Vagina (tissue), 2 donors: Measurements from ENCODE around the gene SERPINH1. TPM values are rescaled to one million over a fixed set of nuclear protein-coding genes. Genes with fewer than 3 reads are reported as not detected.

ENCODE experiments used
- DNase-seq, 2 donors: peaks; one replicate each; pipeline ENCODE4 v3.0.0-alpha.2; 2017; ENCODE audit errors: extremely low spot score in 2 of 2
- H3K27ac ChIP-seq: fragments of 200-600 bp; sonication (generic); one replicate; pipeline ENCODE4 v1.5.1; 2019
- H3K27me3 ChIP-seq: fragments of 200-600 bp; sonication (generic); one replicate; pipeline ENCODE4 v1.5.1; 2019
- H3K36me3 ChIP-seq, 2 donors: fragments of 200-600 bp; sonication (generic); one replicate each; pipeline ENCODE4 v1.5.1; 2017 to 2019
- H3K4me1 ChIP-seq: fragments of 200-600 bp; sonication (generic); one replicate; pipeline ENCODE4 v1.5.1; 2019
- H3K4me3 ChIP-seq, 2 donors: fragments of 200-600 bp; sonication (generic); 1 replicate in 1 of 2; 2 replicates in 1 of 2; pipeline ENCODE4 v1.5.1; 2016 to 2019
- H3K9me3 ChIP-seq: fragments of 200-600 bp; sonication (generic); one replicate; pipeline ENCODE4 v1.5.1; 2019
- POLR2A ChIP-seq, 2 donors: fragments of 450-650 bp; IDR thresholded peaks; one replicate each; pipeline ENCODE4 v1.6.1; 2017; ENCODE audit warnings: antibody characterized with exemption in 2 of 2, mild to moderate bottlenecking in 2 of 2, moderate library complexity in 2 of 2
- POLR2AphosphoS5 ChIP-seq, 2 donors: sonication (generic); formaldehyde crosslinking; IDR thresholded peaks; one replicate each; pipeline ENCODE4 v1.9.0; 2017; ENCODE audit warnings: antibody characterized with exemption in 2 of 2, mild to moderate bottlenecking in 2 of 2, low read depth in 1 of 2; ENCODE audit not compliant: insufficient read depth in 1 of 2
- intact Hi-C: fragments of 100-400 bp; cut with DNase I; formaldehyde crosslinking; loops from one replicate; pipeline ENCODE4 v1.15.1; 2023
- total RNA-seq: library from RNA; depleted of rRNA; stranded (reverse); fragments of >200 nt; gene quantifications from one replicate; pipeline ENCODE4 v1.2.3, GENCODE V29; 2016
- TF ChIP-seq, protein P1 (sequence below), 3 experiments: fragments of 450-650 bp in 2 of 3; fragments of 200-600 bp in 1 of 3; sonication (generic) in 1 of 3; IDR thresholded peaks; one replicate each; pipeline ENCODE4 v1.5.1; 2017 to 2019; ENCODE audit warnings: antibody characterized with exemption in 3 of 3, mild to moderate bottlenecking in 2 of 3, moderate library complexity in 2 of 3

The SERPINH1 gene
- total RNA-seq, 1 donor from 2014 or later = 257 TPM

DNA sequence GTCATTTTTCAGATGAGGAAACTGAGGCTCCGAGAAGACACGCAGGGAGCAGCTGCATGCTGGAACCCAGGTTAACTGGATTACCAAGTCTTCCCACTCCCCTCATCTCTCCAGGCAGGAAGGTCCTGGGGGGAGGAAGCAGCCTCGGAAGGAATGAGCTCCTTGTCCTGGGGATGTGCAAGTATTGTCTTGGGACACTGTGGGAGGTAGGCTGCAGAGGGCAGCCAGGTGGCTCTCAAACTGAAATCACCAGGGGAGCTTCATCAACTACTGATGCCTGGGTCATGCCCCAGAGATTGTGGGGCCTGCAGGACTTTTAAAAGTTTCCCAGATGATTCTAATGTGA, 43.9 kb upstream of the SERPINH1 start:
- TF ChIP-seq POLR2A (IDR thresholded peaks at IDR 0.05) (no peak), POLR2AphosphoS5 (IDR thresholded peaks at IDR 0.05; ENCODE audit: insufficient read depth in 1 of 2, low read depth in 1 of 2) (no peak)
- TF ChIP-seq, protein P1, sequence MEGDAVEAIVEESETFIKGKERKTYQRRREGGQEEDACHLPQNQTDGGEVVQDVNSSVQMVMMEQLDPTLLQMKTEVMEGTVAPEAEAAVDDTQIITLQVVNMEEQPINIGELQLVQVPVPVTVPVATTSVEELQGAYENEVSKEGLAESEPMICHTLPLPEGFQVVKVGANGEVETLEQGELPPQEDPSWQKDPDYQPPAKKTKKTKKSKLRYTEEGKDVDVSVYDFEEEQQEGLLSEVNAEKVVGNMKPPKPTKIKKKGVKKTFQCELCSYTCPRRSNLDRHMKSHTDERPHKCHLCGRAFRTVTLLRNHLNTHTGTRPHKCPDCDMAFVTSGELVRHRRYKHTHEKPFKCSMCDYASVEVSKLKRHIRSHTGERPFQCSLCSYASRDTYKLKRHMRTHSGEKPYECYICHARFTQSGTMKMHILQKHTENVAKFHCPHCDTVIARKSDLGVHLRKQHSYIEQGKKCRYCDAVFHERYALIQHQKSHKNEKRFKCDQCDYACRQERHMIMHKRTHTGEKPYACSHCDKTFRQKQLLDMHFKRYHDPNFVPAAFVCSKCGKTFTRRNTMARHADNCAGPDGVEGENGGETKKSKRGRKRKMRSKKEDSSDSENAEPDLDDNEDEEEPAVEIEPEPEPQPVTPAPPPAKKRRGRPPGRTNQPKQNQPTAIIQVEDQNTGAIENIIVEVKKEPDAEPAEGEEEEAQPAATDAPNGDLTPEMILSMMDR (IDR thresholded peaks at IDR 0.05) = no peak
- Histone ChIP-seq H3K27me3 (no peaks in the 10 kb centered on the region), H3K36me3 (no peaks in the 10 kb centered on the region), H3K4me3 (no peak overlapping the region), H3K4me1 (peaks cover 3% of the 10 kb centered on the region), H3K27ac (no peak overlapping the region), H3K9me3 (no peaks in the 10 kb centered on the region)
- intact Hi-C loops = no loop called here
- no peak for DNase-seq

DNA sequence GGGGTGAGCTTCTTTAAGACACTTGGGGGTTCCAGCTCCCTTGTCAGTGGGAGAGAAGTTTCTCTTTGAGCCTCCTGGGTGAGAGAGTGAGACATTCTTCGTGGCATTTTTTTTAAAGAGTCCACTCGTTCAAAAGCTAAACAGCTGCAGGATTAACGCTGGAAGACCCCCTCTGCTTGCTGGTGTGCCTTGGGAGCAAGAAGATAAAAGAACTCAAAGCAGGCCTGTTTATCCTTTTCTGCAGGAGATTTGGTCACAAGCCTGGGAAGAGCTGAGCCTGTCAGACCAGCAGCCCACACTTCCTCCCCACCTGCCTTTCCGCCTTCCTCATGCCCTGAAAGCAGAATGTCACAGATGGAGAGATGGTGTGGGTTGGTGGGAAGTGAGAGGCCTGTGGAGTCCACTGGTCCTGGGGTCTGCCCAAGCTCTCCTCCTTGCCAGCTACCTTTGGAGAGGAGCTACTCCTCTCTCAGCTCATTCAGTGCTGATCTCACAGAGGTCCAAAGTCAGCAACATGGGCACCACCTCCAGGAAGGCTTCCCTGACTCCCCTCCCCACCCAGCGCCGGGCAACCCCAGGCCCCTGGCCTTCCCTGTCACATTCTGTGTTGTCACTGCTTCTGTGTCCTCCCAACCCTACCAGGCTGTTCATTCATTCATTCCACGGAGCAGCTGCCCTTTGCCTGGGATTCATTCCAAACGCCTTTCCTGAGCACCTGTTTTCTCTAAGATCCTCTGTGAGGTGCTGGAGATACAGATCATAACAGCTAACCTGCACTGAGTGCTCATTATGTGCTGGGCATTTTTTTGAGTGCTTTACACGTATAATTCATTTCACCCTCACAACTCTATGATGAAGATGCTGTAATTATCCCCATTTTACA, 43.0 kb upstream of the SERPINH1 start:
- Histone ChIP-seq H3K4me1 (peaks cover 11% of the 10 kb centered on the region), H3K36me3 (no peaks in the 10 kb centered on the region), H3K27me3 (no peaks in the 10 kb centered on the region), H3K27ac (no peak overlapping the region), H3K9me3 (no peaks in the 10 kb centered on the region), H3K4me3 (no peak overlapping the region)
- no peak for DNase-seq
- TF ChIP-seq POLR2AphosphoS5 (IDR thresholded peaks at IDR 0.05; ENCODE audit: insufficient read depth in 1 of 2, low read depth in 1 of 2) (no peak), POLR2A (IDR thresholded peaks at IDR 0.05) (no peak)
- TF ChIP-seq, protein P1 (IDR thresholded peaks at IDR 0.05) = no peak
- intact Hi-C loops = no loop called here

DNA sequence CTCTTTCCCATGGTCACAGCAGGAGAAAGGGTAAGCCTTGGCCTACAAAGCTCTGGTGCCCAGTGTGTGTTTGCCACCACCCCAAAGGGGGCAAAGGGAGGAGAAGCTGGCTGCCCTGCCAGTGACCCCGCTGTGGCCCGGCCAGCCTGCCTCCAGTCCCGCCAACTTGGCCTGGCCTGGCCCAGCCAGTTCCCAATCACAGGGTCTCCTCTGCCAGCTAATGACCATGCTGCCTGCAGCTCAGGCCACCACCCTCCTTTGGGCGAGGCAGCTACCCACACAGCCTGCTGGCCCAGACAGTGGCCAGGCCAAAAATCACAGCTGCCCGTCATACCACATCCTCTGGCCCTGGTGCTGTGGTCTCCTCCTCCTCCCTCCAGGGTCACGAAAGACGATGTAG, 41.4 kb upstream of the SERPINH1 start:
- Histone ChIP-seq H3K4me3 (no peak overlapping the region), H3K36me3 (no peaks in the 10 kb centered on the region), H3K9me3 (no peaks in the 10 kb centered on the region), H3K27ac (no peak overlapping the region), H3K4me1 (peaks cover 23% of the 10 kb centered on the region), H3K27me3 (no peaks in the 10 kb centered on the region)
- no peak for DNase-seq
- TF ChIP-seq POLR2AphosphoS5 (IDR thresholded peaks at IDR 0.05; ENCODE audit: insufficient read depth in 1 of 2, low read depth in 1 of 2) = no peak
- no peak for TF ChIP-seq POLR2A (IDR thresholded peaks at IDR 0.05)
- intact Hi-C loops = loop anchor here (10.0 kb wide), 1 partner anchor 236 kb away; no protein-coding TSS in a partner anchor

DNA sequence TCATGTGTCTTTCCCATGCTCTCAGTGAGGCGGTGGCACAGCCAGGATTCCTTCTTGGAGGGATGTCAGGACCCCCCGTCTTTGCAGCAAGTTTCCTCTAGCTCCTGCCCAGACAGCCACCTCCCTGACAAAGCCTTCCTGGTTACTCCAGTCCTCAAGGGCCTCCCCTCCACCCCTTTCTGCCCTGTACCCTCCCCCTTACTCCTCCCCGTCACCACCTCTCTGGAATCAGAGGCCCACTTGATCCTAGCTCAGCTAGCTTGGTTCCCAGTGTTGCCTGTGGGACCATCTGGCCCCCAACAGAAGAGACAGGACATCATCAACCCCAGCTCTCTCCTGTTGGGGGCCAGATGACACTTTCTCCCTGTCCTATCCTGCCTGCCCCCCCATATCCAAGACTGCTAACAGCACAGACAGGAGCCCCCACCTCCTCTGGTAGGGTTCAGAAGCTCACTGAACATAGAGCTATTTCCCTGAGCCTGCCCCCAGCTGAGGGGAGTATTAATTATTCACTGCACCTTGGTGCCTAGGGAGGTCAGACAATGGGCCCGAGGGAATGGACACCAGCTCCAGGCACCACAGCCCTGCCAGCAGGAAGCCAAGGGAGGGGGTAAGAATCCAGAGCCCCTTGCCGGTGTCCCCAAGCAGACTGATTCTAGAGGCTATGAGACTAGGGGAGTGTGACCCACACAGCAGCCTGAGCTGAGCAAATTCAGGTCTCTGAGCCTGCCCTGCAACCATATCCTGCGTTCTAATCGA, 39.6 kb upstream of the SERPINH1 start:
- intact Hi-C loops = loop anchor here (10.0 kb wide), 1 partner anchor 238 kb away; no protein-coding TSS in a partner anchor

DNA sequence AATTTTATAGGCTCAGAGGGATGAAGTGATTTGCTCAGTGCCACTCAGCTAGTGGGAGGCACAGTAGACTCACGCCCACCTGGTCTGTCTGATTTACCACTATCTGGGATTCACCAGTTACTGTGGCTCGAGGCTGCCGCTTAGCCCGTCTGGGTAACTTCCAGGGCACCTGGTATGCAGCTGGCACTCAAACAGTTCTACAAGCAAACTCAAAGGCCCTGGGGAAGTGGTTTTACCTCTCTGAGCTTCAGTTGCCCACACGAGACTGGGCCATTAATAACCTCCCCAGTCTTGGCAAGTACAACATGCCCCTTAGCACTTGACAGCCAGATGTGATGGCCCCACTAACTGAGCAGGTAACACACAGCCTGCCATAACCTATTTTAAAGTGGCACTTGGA, 38.9 kb upstream of the SERPINH1 start:
- Histone ChIP-seq H3K9me3 (no peaks in the 10 kb centered on the region), H3K27me3 (no peaks in the 10 kb centered on the region), H3K27ac (no peak overlapping the region), H3K36me3 (no peaks in the 10 kb centered on the region), H3K4me3 (no peak overlapping the region), H3K4me1 (peaks cover 31% of the 10 kb centered on the region)
- intact Hi-C loops = loop anchor here (10.0 kb wide), 1 partner anchor 238 kb away; no protein-coding TSS in a partner anchor
- TF ChIP-seq, protein P1 (IDR thresholded peaks at IDR 0.05) = no peak
- TF ChIP-seq POLR2A (IDR thresholded peaks at IDR 0.05) (no peak), POLR2AphosphoS5 (IDR thresholded peaks at IDR 0.05; ENCODE audit: insufficient read depth in 1 of 2, low read depth in 1 of 2) (no peak)
- no peak for DNase-seq

More for the DNA sequence above, 39.6 kb upstream of the SERPINH1 start:
- Histone ChIP-seq H3K27me3 (no peaks in the 10 kb centered on the region), H3K9me3 (no peaks in the 10 kb centered on the region), H3K4me1 (peaks cover 31% of the 10 kb centered on the region), H3K36me3 (no peaks in the 10 kb centered on the region), H3K27ac (no peak overlapping the region), H3K4me3 (no peak overlapping the region)
- TF ChIP-seq, protein P1 (IDR thresholded peaks at IDR 0.05) = no peak
- no peak for TF ChIP-seq POLR2AphosphoS5 (IDR thresholded peaks at IDR 0.05; ENCODE audit: insufficient read depth in 1 of 2, low read depth in 1 of 2)
- TF ChIP-seq POLR2A (IDR thresholded peaks at IDR 0.05) = no peak
- DNase-seq = no peak
